Endodermal cell (in vitro differentiated cells): Measurements from ENCODE around the gene LYSMD3. TPM values are rescaled to one million over a fixed set of nuclear protein-coding genes. Genes with fewer than 3 reads are reported as not detected.

Experiments
- DNase-seq: peaks from one replicate; pipeline ENCODE4 v3.0.0-alpha.2; 2017
- H3K27ac ChIP-seq: 2 replicates; pipeline ENCODE4 v1.5.1; 2013; ENCODE audit warnings: mild to moderate bottlenecking, low read depth, low read length, moderate library complexity
- H3K27me3 ChIP-seq: 2 replicates; pipeline ENCODE4 v1.6.1; 2013; ENCODE audit warnings: mild to moderate bottlenecking, low read length, moderate library complexity; ENCODE audit not compliant: insufficient read depth, control insufficient read depth, poor library complexity, severe bottlenecking
- H3K36me3 ChIP-seq: 2 replicates; pipeline ENCODE4 v1.7.0; 2013; ENCODE audit warnings: mild to moderate bottlenecking, low read length, moderate library complexity; ENCODE audit not compliant: control insufficient read depth, insufficient read depth
- H3K4me1 ChIP-seq: one replicate; pipeline ENCODE4 v1.7.0; 2013; ENCODE audit warnings: low read length; ENCODE audit not compliant: control insufficient read depth, insufficient read depth
- H3K4me3 ChIP-seq: 2 replicates; pipeline ENCODE4 v1.5.1; 2013; ENCODE audit warnings: mild to moderate bottlenecking, low read length, moderate library complexity
- H3K9ac ChIP-seq: 2 replicates; pipeline ENCODE4 v1.6.1; 2013; ENCODE audit warnings: mild to moderate bottlenecking, low read length, moderate library complexity; ENCODE audit not compliant: poor library complexity, severe bottlenecking; ENCODE audit errors: extremely low read depth
- H3K9me3 ChIP-seq: 2 replicates; pipeline ENCODE4 v1.6.1; 2013; ENCODE audit warnings: mild to moderate bottlenecking, low read length, moderate library complexity; ENCODE audit not compliant: control insufficient read depth
- H3K27ac Mint-ChIP-seq: 2 replicates; pipeline ENCODE4 v1.8.0; 2020; ENCODE audit warnings: mixed read lengths
- H3K27me3 Mint-ChIP-seq: 2 replicates; pipeline ENCODE4 v1.8.0; 2021; ENCODE audit warnings: mild to moderate bottlenecking, mixed read lengths; ENCODE audit not compliant: insufficient read depth
- H3K36me3 Mint-ChIP-seq: 2 replicates; pipeline ENCODE4 v1.8.0; 2020; ENCODE audit warnings: low read depth, mixed read lengths
- H3K4me1 Mint-ChIP-seq: 2 replicates; pipeline ENCODE4 v1.8.0; 2020; ENCODE audit warnings: mixed read lengths
- H3K4me3 Mint-ChIP-seq: 2 replicates; pipeline ENCODE4 v1.8.0; 2020; ENCODE audit warnings: mild to moderate bottlenecking, moderate library complexity, mixed read lengths
- H3K9me3 Mint-ChIP-seq: 2 replicates; pipeline ENCODE4 v1.8.0; 2020; ENCODE audit warnings: mild to moderate bottlenecking, mixed read lengths
- WGBS, 2 experiments: methylation state at CpG; one replicate each; pipeline versions ENCODE4 v1.1.5 to v1.1.7; 2013; ENCODE audit warnings: missing lambda C conversion rate in 2 of 2, mixed read lengths in 1 of 2; ENCODE audit not compliant: insufficient coverage in 1 of 2, insufficient read length in 1 of 2; 5-methylcytosine and 5-hydroxymethylcytosine counted together
- total RNA-seq, 2 donors: library from RNA; stranded (reverse); fragmentation: NEBNext Ultra II Directional in 1 of 2; extraction: Animal tissue kit (Norgen Biotek cat#: 25700) in 1 of 2; gene quantifications; 2 replicates in 1 of 2; 3 replicates in 1 of 2; pipeline ENCODE4 v1.2.1, GENCODE V29; 2021
- TF ChIP-seq, protein P1 (sequence below): fragments of 200-600 bp; sonication (generic); conservative IDR thresholded peaks from 2 replicates; pipeline ENCODE4 v1.5.0; 2021; ENCODE audit warnings: antibody characterized with exemption, mild to moderate bottlenecking

Gene LYSMD3
- total RNA-seq, 2 donors from 2014 or later, result 18.2 to 18.7 TPM

DNA sequence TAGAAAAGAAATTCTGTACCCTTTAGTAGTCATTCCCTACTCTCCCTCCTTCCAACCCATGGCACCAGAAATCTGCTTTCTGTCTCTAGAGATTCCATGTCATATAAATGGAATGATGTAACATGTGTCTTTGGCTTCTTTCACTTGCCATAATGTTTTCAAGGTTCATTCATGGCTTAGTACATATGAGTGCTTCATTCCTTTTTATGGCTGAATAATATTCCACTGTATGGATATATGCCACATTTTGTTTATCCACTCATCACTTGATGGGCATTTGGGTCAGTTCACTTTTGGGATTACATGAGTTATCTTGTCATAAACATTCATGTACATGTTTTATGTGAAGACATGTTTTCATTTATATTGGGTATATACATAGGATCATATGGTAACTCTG, 35.3 kb downstream of the LYSMD3 start:
- DNase-seq, result no peak
- no peak overlapping the region for H3K27ac Mint-ChIP-seq
- H3K27me3 Mint-ChIP-seq, result no peaks in the 10 kb centered on the region
- no peaks in the 10 kb centered on the region for H3K4me1 Mint-ChIP-seq
- H3K4me3 Mint-ChIP-seq, result no peak overlapping the region
- Histone ChIP-seq H3K27ac (no peak overlapping the region), H3K36me3 (no peaks in the 10 kb centered on the region), H3K27me3 (no peaks in the 10 kb centered on the region), H3K9me3 (no peaks in the 10 kb centered on the region), H3K4me1 (no peaks in the 10 kb centered on the region), H3K9ac (no peak overlapping the region), H3K4me3 (no peak overlapping the region)
- TF ChIP-seq, protein P1, sequence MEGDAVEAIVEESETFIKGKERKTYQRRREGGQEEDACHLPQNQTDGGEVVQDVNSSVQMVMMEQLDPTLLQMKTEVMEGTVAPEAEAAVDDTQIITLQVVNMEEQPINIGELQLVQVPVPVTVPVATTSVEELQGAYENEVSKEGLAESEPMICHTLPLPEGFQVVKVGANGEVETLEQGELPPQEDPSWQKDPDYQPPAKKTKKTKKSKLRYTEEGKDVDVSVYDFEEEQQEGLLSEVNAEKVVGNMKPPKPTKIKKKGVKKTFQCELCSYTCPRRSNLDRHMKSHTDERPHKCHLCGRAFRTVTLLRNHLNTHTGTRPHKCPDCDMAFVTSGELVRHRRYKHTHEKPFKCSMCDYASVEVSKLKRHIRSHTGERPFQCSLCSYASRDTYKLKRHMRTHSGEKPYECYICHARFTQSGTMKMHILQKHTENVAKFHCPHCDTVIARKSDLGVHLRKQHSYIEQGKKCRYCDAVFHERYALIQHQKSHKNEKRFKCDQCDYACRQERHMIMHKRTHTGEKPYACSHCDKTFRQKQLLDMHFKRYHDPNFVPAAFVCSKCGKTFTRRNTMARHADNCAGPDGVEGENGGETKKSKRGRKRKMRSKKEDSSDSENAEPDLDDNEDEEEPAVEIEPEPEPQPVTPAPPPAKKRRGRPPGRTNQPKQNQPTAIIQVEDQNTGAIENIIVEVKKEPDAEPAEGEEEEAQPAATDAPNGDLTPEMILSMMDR, result no peak
- peaks cover 4% of the 10 kb centered on the region for H3K9me3 Mint-ChIP-seq
- H3K36me3 Mint-ChIP-seq, result peaks cover 12% of the 10 kb centered on the region

DNA sequence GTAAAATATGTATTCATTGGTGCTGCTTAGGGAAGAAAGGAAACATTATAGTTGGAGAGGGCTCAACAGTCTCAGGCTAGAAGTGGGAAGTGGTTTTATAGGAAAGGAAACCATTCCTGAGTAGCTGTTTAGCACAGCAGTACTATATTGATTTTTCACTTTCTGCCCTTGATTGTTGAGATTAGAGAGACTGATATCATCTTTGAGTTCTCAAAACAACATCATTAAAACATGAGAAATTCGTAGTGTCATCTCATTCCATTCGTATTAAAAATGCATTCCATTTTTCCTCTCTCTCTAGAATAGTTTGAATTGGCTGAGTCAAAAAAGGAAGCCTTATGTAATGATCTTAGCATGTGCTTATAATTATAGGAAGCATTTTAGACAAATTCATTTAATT, 40.6 kb downstream of the LYSMD3 start:
- no peaks in the 10 kb centered on the region for H3K36me3 ChIP-seq
- H3K27ac ChIP-seq, result no peak overlapping the region
- Mint-ChIP-seq H3K9me3 (peaks cover under 1% of the 10 kb centered on the region), H3K4me3 (no peak overlapping the region), H3K27ac (no peak overlapping the region), H3K4me1 (no peaks in the 10 kb centered on the region), H3K27me3 (no peaks in the 10 kb centered on the region), H3K36me3 (peaks cover 7% of the 10 kb centered on the region)
- H3K4me1 ChIP-seq, result no peaks in the 10 kb centered on the region
- DNase-seq, result no peak
- no peaks in the 10 kb centered on the region for H3K27me3 ChIP-seq
- H3K9me3 ChIP-seq, result no peaks in the 10 kb centered on the region
- TF ChIP-seq, protein P1, result no peak
- no peak overlapping the region for H3K9ac ChIP-seq
- WGBS, 2 experiments, result 88% methylated on average over 2 of the region's 2 CpGs; no CpG with 5 or more reads in 1 of the 2 experiments
- H3K4me3 ChIP-seq, result no peak overlapping the region

DNA sequence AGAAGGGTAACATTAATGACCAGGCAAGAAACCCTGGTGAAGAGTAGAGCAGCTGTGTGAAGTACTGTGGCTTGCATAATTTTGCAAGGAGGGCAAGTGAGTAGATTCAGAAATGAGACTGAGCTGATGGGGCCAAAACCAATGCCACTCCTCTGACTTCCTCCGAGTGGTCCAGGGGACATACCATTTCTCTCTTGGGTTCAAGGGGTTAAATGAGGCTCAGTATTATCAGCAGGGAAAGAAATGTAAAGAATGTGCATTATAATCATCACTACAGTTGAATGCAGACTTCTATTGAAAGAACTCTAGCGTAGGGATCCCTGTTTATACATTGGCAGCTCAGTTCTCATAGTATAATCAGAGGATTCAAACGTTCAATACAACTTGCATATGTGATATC, 44.8 kb downstream of the LYSMD3 start:
- Mint-ChIP-seq H3K4me1 (no peaks in the 10 kb centered on the region), H3K36me3 (peaks cover 12% of the 10 kb centered on the region), H3K4me3 (no peak overlapping the region), H3K27me3 (no peaks in the 10 kb centered on the region), H3K27ac (peak overlapping the region; percentile 24), H3K9me3 (no peaks in the 10 kb centered on the region)
- no peak for DNase-seq
- TF ChIP-seq, protein P1, result no peak
- Histone ChIP-seq H3K36me3 (no peaks in the 10 kb centered on the region), H3K27me3 (no peaks in the 10 kb centered on the region), H3K9me3 (no peaks in the 10 kb centered on the region), H3K4me1 (no peaks in the 10 kb centered on the region), H3K27ac (no peak overlapping the region), H3K4me3 (no peak overlapping the region), H3K9ac (no peak overlapping the region)
- 72 to 88% methylated on average over 3 of the region's 3 CpGs for WGBS, 2 experiments
